Uterus (tissue), 2 donors: ENCODE data around the gene NDE1.

ENCODE experiments used
- CTCF ChIP-seq, 4 experiments: fragments of 200-600 bp in 2 of 4; fragments of 450-650 bp in 2 of 4; sonication (generic) in 2 of 4; IDR thresholded peaks; one replicate each; pipeline ENCODE4 v1.5.1; 2016 to 2019; ENCODE audit warnings: antibody characterized with exemption in 4 of 4, mild to moderate bottlenecking in 2 of 4, moderate library complexity in 1 of 4
- POLR2A ChIP-seq, 2 donors: fragments of 450-650 bp; IDR thresholded peaks; one replicate each; pipeline ENCODE4 v1.6.1; 2016; ENCODE audit warnings: antibody characterized with exemption in 2 of 2, mild to moderate bottlenecking in 1 of 2, moderate library complexity in 1 of 2

GRCh38 chr16:15751940-15752339 is 101.9 kb downstream of the NDE1 start:
- TF ChIP-seq CTCF (IDR thresholded peaks at IDR 0.05): no peak
- TF ChIP-seq POLR2A (IDR thresholded peaks at IDR 0.05): no peak
